H7 (cell line): ENCODE results near the gene DAB1. TPM values are rescaled to one million over a fixed set of nuclear protein-coding genes. Genes with fewer than 3 reads are reported as not detected.

ENCODE experiments used
- DNase-seq: peaks from one replicate; pipeline ENCODE4 v3.0.0; 2012
- H3K27me3 ChIP-seq: 2 replicates; pipeline ENCODE4 v1.6.0; 2011; ENCODE audit warnings: mild to moderate bottlenecking, low read length; ENCODE audit not compliant: control insufficient read depth, insufficient read depth
- H3K36me3 ChIP-seq: replicated peaks from 2 replicates; pipeline ENCODE4 v1.5.1; 2011; ENCODE audit warnings: low read length; ENCODE audit not compliant: control insufficient read depth, insufficient read depth
- H3K4me3 ChIP-seq: 2 replicates; pipeline ENCODE4 v1.5.1; 2011; ENCODE audit warnings: low read depth, mild to moderate bottlenecking, control low read depth, low read length, moderate library complexity; ENCODE audit not compliant: insufficient read depth
- total RNA-seq: library from RNA; depleted of rRNA; stranded (reverse); fragments of >200 nt; shearing (Covaris generic); gene quantifications from 2 replicates; pipeline ENCODE4 v1.2.3, GENCODE V29; 2014

DAB1 gene
- total RNA-seq, 1 experiment from 2014 or later: 16.4 TPM

DNA sequence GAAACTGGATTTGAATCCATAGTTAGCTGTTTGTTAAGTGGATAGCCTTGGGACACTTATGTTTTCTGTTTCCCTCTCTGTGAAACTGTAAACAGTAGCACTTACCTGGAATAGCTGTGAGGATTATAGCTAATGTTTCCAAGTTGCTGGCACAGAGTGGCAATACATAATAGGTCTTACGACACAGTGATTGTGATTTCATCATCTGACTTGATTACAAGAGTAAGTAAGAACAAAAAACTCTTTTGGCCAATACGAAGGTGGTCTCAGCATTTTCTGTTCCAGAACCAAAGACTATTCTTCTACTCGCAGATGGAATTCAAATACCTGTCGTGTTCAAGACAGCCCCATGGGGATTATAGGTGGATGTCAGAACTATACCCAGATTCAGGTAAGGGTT, 460.2 kb downstream of the DAB1 start:
- DNase-seq: no peak
- Histone ChIP-seq H3K27me3 (no peaks in the 10 kb centered on the region; the same call in 1 of the 2 replicates), H3K4me3 (no peak overlapping the region), H3K36me3 (no peaks in the 10 kb centered on the region)

DNA sequence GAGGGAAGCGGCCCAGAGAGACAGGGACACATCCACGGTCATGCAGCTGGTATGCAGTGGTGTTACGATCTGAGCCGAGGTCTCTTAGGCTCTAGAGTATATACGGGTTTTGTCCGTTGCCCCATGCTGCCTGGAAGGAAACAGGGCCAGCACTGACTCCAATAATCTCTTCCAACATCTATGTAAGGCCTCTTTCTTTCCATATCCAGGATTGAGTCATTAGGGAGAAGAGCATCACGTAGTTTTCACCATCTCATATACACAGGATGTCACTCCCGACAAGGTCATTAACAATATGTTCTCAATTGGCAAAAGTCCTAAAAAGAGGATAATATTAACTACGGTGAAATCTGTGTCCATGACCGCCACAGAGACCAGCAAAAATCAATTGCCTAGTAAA, 462.4 kb downstream of the DAB1 start:
- H3K36me3 ChIP-seq: no peaks in the 10 kb centered on the region
- H3K27me3 ChIP-seq: no peaks in the 10 kb centered on the region; the same call in 1 of the 2 replicates
- no peak overlapping the region for H3K4me3 ChIP-seq
- DNase-seq: no peak

GRCh38 chr1:56958526-56958925, 465.3 kb downstream of the DAB1 start:
- Histone ChIP-seq H3K36me3 (no peaks in the 10 kb centered on the region), H3K4me3 (no peak overlapping the region), H3K27me3 (no peaks in the 10 kb centered on the region; the same call in 1 of the 2 replicates)
- no peak for DNase-seq

DNA sequence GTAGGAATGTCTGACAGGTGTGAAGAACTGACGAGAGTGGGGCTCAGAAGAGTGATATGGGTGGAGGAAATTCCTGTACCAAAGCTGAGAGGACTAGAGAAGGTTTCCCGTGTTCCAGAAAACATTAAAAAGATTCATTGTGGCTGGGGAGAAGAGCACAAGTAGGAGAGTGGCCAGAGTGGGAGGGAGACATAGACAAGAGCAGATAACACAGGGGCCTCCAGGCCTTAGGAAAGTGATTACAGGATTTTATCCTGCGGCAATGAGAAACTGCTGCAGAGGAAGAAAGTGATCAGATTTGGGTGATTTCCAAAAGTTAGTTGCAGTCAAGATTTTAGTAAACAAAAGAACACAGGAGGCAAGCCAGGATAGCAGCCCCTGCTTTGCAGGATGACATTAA, 465.9 kb downstream of the DAB1 start:
- no peak for DNase-seq
- H3K27me3 ChIP-seq: no peaks in the 10 kb centered on the region; the same call in 1 of the 2 replicates
- H3K36me3 ChIP-seq: no peaks in the 10 kb centered on the region
- no peak overlapping the region for H3K4me3 ChIP-seq

DNA sequence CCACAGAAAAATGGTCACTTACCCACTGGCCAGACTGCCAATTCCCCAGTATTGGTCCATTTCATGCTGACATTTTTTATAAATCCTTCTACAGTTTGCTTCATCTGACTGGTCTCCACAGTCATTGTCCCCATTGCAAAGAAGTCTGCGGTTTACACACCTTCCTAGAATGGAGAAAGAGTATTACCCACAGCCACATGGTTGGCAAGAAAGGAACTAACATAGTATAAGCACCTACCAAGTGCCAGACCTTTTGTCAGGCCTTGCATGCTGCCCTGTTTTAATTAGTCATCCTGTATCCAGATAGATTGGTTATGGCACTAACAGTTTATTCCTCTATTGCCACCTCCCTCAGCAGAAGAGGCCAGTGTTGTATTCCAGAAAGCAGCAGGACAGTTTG, 469.2 kb downstream of the DAB1 start:
- Histone ChIP-seq H3K36me3 (no peaks in the 10 kb centered on the region), H3K4me3 (no peak overlapping the region), H3K27me3 (no peaks in the 10 kb centered on the region; the same call in 1 of the 2 replicates)
- no peak for DNase-seq

- Histone ChIP-seq H3K4me3 (no peak overlapping the region), H3K36me3 (no peaks in the 10 kb centered on the region), H3K27me3 (no peaks in the 10 kb centered on the region; the same call in 1 of the 2 replicates)
- no peak for DNase-seq
Measured at GRCh38 chr1:56953386-56953785, 470.5 kb downstream of the DAB1 start.

- Histone ChIP-seq H3K4me3 (no peak overlapping the region), H3K27me3 (no peaks in the 10 kb centered on the region; the same call in 1 of the 2 replicates), H3K36me3 (no peaks in the 10 kb centered on the region)
- no peak for DNase-seq
Measured at GRCh38 chr1:56952501-56952900, 471.4 kb downstream of the DAB1 start.

GRCh38 chr1:56948403-56949023, 475.3 kb downstream of the DAB1 start:
- Histone ChIP-seq H3K27me3 (no peaks in the 10 kb centered on the region; the same call in 1 of the 2 replicates), H3K4me3 (no peak overlapping the region), H3K36me3 (no peaks in the 10 kb centered on the region)
- no peak for DNase-seq
